Body of pancreas (tissue), 4 donors: Measurements from ENCODE around the gene CAMK4.

Experiments used
- CTCF ChIP-seq, 7 experiments: fragments of 450-650 bp in 4 of 7; fragments of 200-600 bp in 3 of 7; sonication (generic) in 3 of 7; IDR thresholded peaks; one replicate each; pipeline ENCODE4 v1.5.1; 2016 to 2019; ENCODE audit warnings: antibody characterized with exemption in 7 of 7
- POLR2A ChIP-seq, 3 donors: fragments of 450-650 bp; IDR thresholded peaks; one replicate each; pipeline ENCODE4 v1.6.1; 2016; ENCODE audit warnings: antibody characterized with exemption in 3 of 3, mild to moderate bottlenecking in 2 of 3

GRCh38 chr5:111379391-111379816, 155.2 kb downstream of the CAMK4 start:
- TF ChIP-seq CTCF (IDR thresholded peaks at IDR 0.05) (no peak), POLR2A (IDR thresholded peaks at IDR 0.05) (no peak)
